ENCODE data around the gene APPL2.
"Not testable (repeated sequence)": the region's sequence is repeated elsewhere in the genome, so short reads cannot be mapped to it uniquely, and the experiment has no call there.

Gene APPL2

GRCh38 chr12:105256011-105256410 lies 20.0 kb upstream of the APPL2 start:
- no peak for DNase-seq

GRCh38 chr12:105253866-105254513 lies 18.0 kb upstream of the APPL2 start:
- DNase-seq: no peak

GRCh38 chr12:105252901-105253300 lies 16.9 kb upstream of the APPL2 start:
- no peak for DNase-seq

GRCh38 chr12:105245776-105246427 lies 9.9 kb upstream of the APPL2 start:
- not testable (repeated sequence) for DNase-seq

GRCh38 chr12:105245291-105245690 lies 9.3 kb upstream of the APPL2 start:
- DNase-seq: no peak

- no peak for DNase-seq
Observed at GRCh38 chr12:105240228-105240627, 4.3 kb upstream of the APPL2 start.

GRCh38 chr12:105239304-105239703 lies 3.3 kb upstream of the APPL2 start:
- DNase-seq: no peak

GRCh38 chr12:105237666-105238065 lies 1.7 kb upstream of the APPL2 start:
- no peak for DNase-seq

- DNase-seq: peak; percentile 59
Observed at GRCh38 chr12:105235281-105235731, 668 bp downstream of the APPL2 start.

GRCh38 chr12:105234197-105234596 lies 1.8 kb downstream of the APPL2 start:
- no peak for DNase-seq

- DNase-seq: no peak
Observed at GRCh38 chr12:105233041-105233905, 2.7 kb downstream of the APPL2 start.

- DNase-seq: no peak
Observed at GRCh38 chr12:105231396-105231795, 4.6 kb downstream of the APPL2 start.

GRCh38 chr12:105229371-105229770 lies 6.6 kb downstream of the APPL2 start:
- no peak for DNase-seq

GRCh38 chr12:105228966-105229365 lies 7.0 kb downstream of the APPL2 start:
- no peak for DNase-seq

- no peak for DNase-seq
Observed at GRCh38 chr12:105228494-105228893, 7.5 kb downstream of the APPL2 start.

- DNase-seq: no peak
Observed at GRCh38 chr12:105227879-105228278, 8.1 kb downstream of the APPL2 start.

- no peak for DNase-seq
Observed at GRCh38 chr12:105226219-105226618, 9.8 kb downstream of the APPL2 start.

GRCh38 chr12:105225505-105226015 lies 10.4 kb downstream of the APPL2 start:
- DNase-seq: no peak

GRCh38 chr12:105224399-105224798 lies 11.6 kb downstream of the APPL2 start:
- DNase-seq: no peak

GRCh38 chr12:105223884-105224283 lies 12.1 kb downstream of the APPL2 start:
- DNase-seq: no peak

GRCh38 chr12:105223352-105223845 lies 12.6 kb downstream of the APPL2 start:
- no peak for DNase-seq

GRCh38 chr12:105222726-105223351 lies 13.1 kb downstream of the APPL2 start:
- no peak for DNase-seq

GRCh38 chr12:105222284-105222655 lies 13.7 kb downstream of the APPL2 start:
- DNase-seq: no peak

Measured in DMS53 (cell line).